DND-41 (cell line): ENCODE measurements around the gene KRTAP10-7.

Experiments
- ATAC-seq: fragments of 200-7000 bp; cut with Tn5 transposase; 3 replicates; pipeline ENCODE4 v1.9.1; 2021; ENCODE audit warnings: low read depth; ENCODE audit not compliant: insufficient read depth
- DNase-seq: peaks from one replicate; pipeline ENCODE4 v3.0.0-alpha.2; 2020
- H2AFZ ChIP-seq: 2 replicates; pipeline ENCODE4 v1.6.0; 2012; ENCODE audit warnings: low read depth, low read length
- H3K27ac ChIP-seq: 2 replicates; pipeline ENCODE4 v1.5.1; 2012; ENCODE audit warnings: low read length, inconsistent platforms
- H3K27me3 ChIP-seq: fragments of 200-600 bp; sonication (generic); 2 replicates; pipeline ENCODE4 v1.6.0; 2012; ENCODE audit warnings: low read length, mild to moderate bottlenecking, inconsistent platforms; ENCODE audit not compliant: insufficient read depth, poor library complexity
- H3K36me3 ChIP-seq: 2 replicates; pipeline ENCODE4 v1.5.1; 2012; ENCODE audit warnings: low read length, inconsistent platforms; ENCODE audit not compliant: insufficient read depth
- H3K4me1 ChIP-seq: 2 replicates; pipeline ENCODE4 v1.5.1; 2012; ENCODE audit warnings: mild to moderate bottlenecking, low read length; ENCODE audit not compliant: insufficient read depth
- H3K4me2 ChIP-seq: 2 replicates; pipeline ENCODE4 v1.6.0; 2012; ENCODE audit warnings: mild to moderate bottlenecking, moderate library complexity, low read length, inconsistent platforms; ENCODE audit not compliant: insufficient read depth
- H3K4me3 ChIP-seq, 2 experiments: fragments of 200-600 bp in 1 of 2; shearing (Covaris generic) in 1 of 2; 2 replicates each; pipeline ENCODE4 v1.5.1; 2012 to 2016; ENCODE audit warnings: inconsistent platforms in 2 of 2, low read length in 2 of 2, mild to moderate bottlenecking in 2 of 2, low read depth in 1 of 2, moderate library complexity in 1 of 2
- H3K79me2 ChIP-seq: 2 replicates; pipeline ENCODE4 v1.6.0; 2012; ENCODE audit warnings: low read length, inconsistent platforms; ENCODE audit not compliant: insufficient read depth
- H3K9ac ChIP-seq: 2 replicates; pipeline ENCODE4 v1.6.0; 2012; ENCODE audit warnings: low read depth, mild to moderate bottlenecking, inconsistent platforms, low read length, moderate library complexity
- H3K9me3 ChIP-seq: 2 replicates; pipeline ENCODE4 v1.5.1; 2012; ENCODE audit warnings: low read length, moderate library complexity, mild to moderate bottlenecking, inconsistent platforms; ENCODE audit not compliant: insufficient read depth, severe bottlenecking
- H4K20me1 ChIP-seq: 2 replicates; pipeline ENCODE4 v1.6.0; 2012; ENCODE audit warnings: low read length; ENCODE audit not compliant: insufficient read depth
- CTCF ChIP-seq: IDR thresholded peaks from 2 replicates; pipeline ENCODE4 v1.5.1; 2012; ENCODE audit warnings: borderline replicate concordance, low read length, moderate library complexity, mild to moderate bottlenecking; ENCODE audit not compliant: poor library complexity, severe bottlenecking; ENCODE audit errors: extremely low read depth
- EZH2 ChIP-seq: IDR thresholded peaks from 3 replicates; pipeline ENCODE4 v1.6.1; 2012; ENCODE audit warnings: borderline replicate concordance, low read depth, mild to moderate bottlenecking, moderate library complexity, low read length, inconsistent platforms; ENCODE audit not compliant: severe bottlenecking

The KRTAP10-7 gene

GRCh38 chr21:44614161-44614631, 13.8 kb downstream of the KRTAP10-7 start:
- H3K9ac ChIP-seq: no peak overlapping the region
- no peaks in the 10 kb centered on the region for H4K20me1 ChIP-seq
- no peak for TF ChIP-seq EZH2
- peaks cover 21% of the 10 kb centered on the region for H3K9me3 ChIP-seq
- no peaks in the 10 kb centered on the region for H3K36me3 ChIP-seq
- no peaks in the 10 kb centered on the region for H3K27me3 ChIP-seq
- H3K4me2 ChIP-seq: no peak overlapping the region
- no peak overlapping the region for H2AFZ ChIP-seq
- no peak for ATAC-seq
- H3K4me3 ChIP-seq: no peak overlapping the region
- no peak for DNase-seq
- H3K27ac ChIP-seq: no peak overlapping the region
- H3K4me1 ChIP-seq: no peaks in the 10 kb centered on the region
- H3K79me2 ChIP-seq: no peaks in the 10 kb centered on the region

GRCh38 chr21:44614961-44615391, 14.6 kb downstream of the KRTAP10-7 start:
- TF ChIP-seq EZH2 (no peak), CTCF (no peak)
- no peak overlapping the region for H3K27ac ChIP-seq
- no peak overlapping the region for H3K4me2 ChIP-seq
- peaks cover 24% of the 10 kb centered on the region for H3K9me3 ChIP-seq
- no peak overlapping the region for H3K4me3 ChIP-seq
- H3K36me3 ChIP-seq: no peaks in the 10 kb centered on the region
- H3K27me3 ChIP-seq: no peaks in the 10 kb centered on the region
- H2AFZ ChIP-seq: no peak overlapping the region
- no peaks in the 10 kb centered on the region for H4K20me1 ChIP-seq
- no peaks in the 10 kb centered on the region for H3K79me2 ChIP-seq
- no peak for ATAC-seq
- no peak for DNase-seq
- H3K4me1 ChIP-seq: no peaks in the 10 kb centered on the region
- H3K9ac ChIP-seq: no peak overlapping the region

DNA sequence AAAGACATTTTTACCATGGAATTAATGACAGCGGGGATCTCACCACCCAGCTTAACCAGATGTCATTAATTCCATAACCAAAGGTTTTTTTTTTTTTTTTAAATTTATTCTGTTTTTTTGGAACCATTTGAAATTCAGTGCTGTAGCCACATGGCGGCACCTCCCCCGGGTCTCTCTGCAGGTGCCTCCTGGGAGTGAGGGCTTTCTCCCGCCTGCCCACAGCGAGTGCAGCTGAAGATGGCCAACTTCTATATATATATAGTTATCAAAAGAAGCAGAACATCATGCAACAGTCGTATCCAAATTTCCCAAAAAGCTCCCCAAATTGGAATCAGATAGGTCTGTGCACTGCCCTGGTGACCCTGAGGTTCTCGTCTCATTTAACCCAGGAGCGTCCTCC, 15.1 kb downstream of the KRTAP10-7 start:
- Histone ChIP-seq H3K4me3 (no peak overlapping the region), H3K27me3 (no peaks in the 10 kb centered on the region), H3K4me1 (no peaks in the 10 kb centered on the region), H2AFZ (no peak overlapping the region), H3K9ac (no peak overlapping the region), H3K27ac (no peak overlapping the region), H3K79me2 (no peaks in the 10 kb centered on the region), H3K36me3 (no peaks in the 10 kb centered on the region), H3K9me3 (peaks cover 24% of the 10 kb centered on the region), H3K4me2 (no peak overlapping the region), H4K20me1 (no peaks in the 10 kb centered on the region)
- no peak for TF ChIP-seq EZH2
- TF ChIP-seq CTCF: no peak
- DNase-seq (no peak), ATAC-seq (no peak)

DNA sequence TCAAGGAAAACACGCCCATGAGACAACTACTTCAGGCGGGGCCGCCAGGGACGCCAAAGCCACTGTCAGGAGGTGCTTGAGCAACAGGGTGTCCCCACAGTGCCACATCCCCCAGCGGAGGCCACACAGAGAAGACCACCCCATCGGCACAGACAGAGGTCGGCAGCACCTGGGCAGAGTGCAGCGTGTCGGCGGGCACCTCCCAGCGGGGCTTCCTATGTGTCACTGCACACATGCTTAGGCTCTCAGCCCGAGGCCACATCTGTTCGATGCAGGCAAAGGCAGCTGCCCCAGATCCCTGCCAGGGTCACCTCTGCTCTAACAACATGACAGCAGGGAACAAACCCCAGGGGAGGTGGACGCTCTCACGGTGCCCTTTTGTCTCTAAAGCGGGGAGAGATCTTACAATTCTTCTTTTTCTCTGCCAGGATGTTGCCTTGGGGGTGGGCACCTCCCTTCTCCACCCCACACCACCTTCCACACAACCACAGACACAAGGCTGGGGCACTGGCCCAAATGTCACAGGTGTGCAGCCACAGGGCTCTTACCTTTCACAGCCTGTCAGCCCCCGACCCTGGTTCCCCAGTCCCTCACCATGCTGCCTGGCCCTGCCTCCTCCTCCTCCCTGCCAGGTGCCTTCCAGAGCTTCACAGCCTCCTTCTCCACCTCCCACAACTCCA, 15.7 kb downstream of the KRTAP10-7 start:
- H3K9ac ChIP-seq: no peak overlapping the region

More for the DNA sequence above, 15.7 kb downstream of the KRTAP10-7 start:
- ATAC-seq (no peak), DNase-seq (no peak)
- H3K27me3 ChIP-seq: no peaks in the 10 kb centered on the region
- H3K4me3 ChIP-seq: no peak overlapping the region
- H3K27ac ChIP-seq: no peak overlapping the region
- H3K4me2 ChIP-seq: no peak overlapping the region
- H2AFZ ChIP-seq: no peak overlapping the region
- peaks cover 24% of the 10 kb centered on the region for H3K9me3 ChIP-seq
- TF ChIP-seq EZH2 (no peak), CTCF (no peak)
- H4K20me1 ChIP-seq: no peaks in the 10 kb centered on the region
- H3K4me1 ChIP-seq: no peaks in the 10 kb centered on the region
- no peaks in the 10 kb centered on the region for H3K79me2 ChIP-seq
- no peaks in the 10 kb centered on the region for H3K36me3 ChIP-seq
